Spleen (tissue), 7 donors: ENCODE results near the gene KIAA1217.

Experiments used
- CTCF ChIP-seq, 11 experiments: fragments of 200-600 bp in 7 of 11; fragments of 450-650 bp in 4 of 11; sonication (generic) in 4 of 11; IDR thresholded peaks in 8 of 11; conservative IDR thresholded peaks in 3 of 11; 1 replicate in 7 of 11; 2 replicates in 4 of 11; pipeline versions ENCODE4 v1.4.0 to v1.8.0; 2016 to 2021; ENCODE audit warnings: antibody characterized with exemption in 11 of 11, inconsistent platforms in 4 of 11, mild to moderate bottlenecking in 1 of 11
- POLR2A ChIP-seq, 3 donors: fragments of 450-650 bp; IDR thresholded peaks; one replicate each; pipeline ENCODE4 v1.5.1; 2017; ENCODE audit warnings: antibody characterized with exemption in 3 of 3, mild to moderate bottlenecking in 1 of 3
- POLR2AphosphoS5 ChIP-seq, 3 donors: sonication (generic); formaldehyde crosslinking; IDR thresholded peaks; one replicate each; pipeline ENCODE4 v1.5.1; 2017; ENCODE audit warnings: antibody characterized with exemption in 3 of 3
- donor health status: DM: no; HTN: no; CAD: no; lungs with moderate emphysema.
- donor health status: DM: no; HTN: no; CAD: no.
- donor health status: DM: no; HTN: no; CAD: no.

GRCh38 chr10:24533981-24534380 lies 325.0 kb downstream of the KIAA1217 start:
- TF ChIP-seq POLR2A (IDR thresholded peaks at IDR 0.05), result no peak
- no peak for TF ChIP-seq CTCF (IDR thresholded peaks at IDR 0.05 in 8 of 11, conservative IDR thresholded peaks at IDR 0.05 in 3 of 11)
- TF ChIP-seq POLR2AphosphoS5 (IDR thresholded peaks at IDR 0.05), result no peak
